SHP77 (cell line): Measurements from ENCODE around the gene ANKRD24.
A peak's percentile ranks its signal among the peaks of the same experiment; 100 is the strongest.
"Not testable (repeated sequence)": the region's sequence is repeated elsewhere in the genome, so short reads cannot be mapped to it uniquely, and the experiment has no call there.

Experiments
- DNase-seq, 2 experiments: peaks; one replicate each; lab custom pipeline; 2025; lab: John Stamatoyannopoulos, UW

ANKRD24 gene

DNA sequence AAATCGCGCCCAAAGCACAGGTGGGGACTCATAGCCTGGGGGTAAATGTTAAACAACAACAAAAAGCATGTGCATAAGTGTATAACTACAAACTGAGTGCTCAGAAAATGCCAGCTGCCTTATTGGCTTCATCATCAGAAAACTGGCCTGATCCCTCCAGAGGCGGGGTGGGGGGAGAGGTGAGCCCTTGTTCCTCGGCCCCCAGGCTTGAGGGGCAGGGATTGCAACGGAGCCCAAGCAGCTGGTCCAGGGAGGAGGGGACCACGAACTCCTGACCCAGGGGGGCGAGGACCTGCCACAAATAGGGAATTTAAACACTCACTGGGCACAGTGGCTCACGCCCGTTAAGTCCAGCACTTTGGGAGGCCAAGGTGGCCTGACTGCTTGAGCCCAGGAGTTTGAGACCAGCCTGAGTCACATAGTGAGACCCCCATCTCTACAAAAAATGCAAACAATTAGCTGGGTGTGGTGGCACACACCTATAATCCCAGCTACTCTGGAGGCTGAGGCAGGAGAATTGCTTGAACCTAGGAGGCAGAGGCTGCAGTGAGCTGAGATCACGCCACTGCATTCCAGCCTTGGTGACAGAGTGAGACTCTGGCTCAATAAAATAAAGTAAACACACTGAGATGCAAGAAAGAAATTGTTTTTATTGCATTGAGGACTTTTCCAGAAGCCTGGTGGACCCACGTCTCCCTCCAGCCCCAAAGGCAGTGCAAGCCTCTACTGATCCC, 8.8 kb upstream of the ANKRD24 start:
- no peak for DNase-seq

DNA sequence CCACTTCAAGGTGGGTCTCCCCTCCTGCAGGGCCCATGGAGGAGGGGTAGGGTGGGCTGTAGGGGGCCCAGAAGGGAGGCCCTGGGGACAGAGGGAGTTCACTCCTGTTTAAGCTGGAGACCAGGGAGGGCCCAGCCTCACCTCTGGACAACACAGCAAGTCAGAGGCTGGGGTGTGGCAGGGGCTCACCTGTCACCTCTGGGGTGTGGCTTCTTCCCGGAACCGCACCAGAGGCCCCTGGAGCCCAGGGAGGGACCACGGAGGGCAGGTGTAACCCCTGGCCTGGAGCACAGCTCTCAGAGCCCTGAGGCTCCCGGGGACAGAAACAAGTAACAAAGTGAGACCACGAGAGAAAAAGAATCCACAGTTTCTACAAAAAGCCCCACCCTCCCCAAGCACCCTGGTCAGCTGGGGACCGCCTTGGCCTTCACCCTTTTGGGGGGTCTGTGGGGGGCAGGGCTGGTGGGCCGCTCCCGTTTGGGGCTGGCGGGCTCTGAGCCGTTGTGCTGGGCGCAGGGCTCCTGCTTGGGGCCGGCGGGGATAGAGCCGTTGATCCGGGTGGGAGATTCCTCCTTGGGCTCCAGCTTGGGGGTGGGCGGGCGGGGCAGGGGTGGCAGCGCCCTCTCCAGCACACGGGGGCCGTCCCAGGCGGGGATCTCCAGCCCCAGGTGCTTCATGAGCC, 8.1 kb upstream of the ANKRD24 start:
- DNase-seq: no peak

GRCh38 chr19:4174895-4175668, 7.4 kb upstream of the ANKRD24 start:
- DNase-seq: no peak

DNA sequence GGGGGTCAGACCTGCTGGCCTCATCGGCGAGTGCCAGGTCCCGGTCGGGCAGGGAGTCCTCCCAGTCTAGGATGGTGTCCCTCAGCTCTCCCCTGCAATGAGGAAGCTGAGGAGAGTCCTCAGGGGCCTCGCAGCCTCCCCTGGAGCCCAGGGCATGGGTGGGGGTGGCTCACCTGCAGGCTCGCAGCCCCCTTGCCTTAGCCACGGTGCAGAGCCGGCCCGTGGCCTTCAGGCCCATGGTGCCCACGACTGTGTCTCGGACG, 6.9 kb upstream of the ANKRD24 start:
- no peak for DNase-seq

GRCh38 chr19:4177146-4177545, 5.3 kb upstream of the ANKRD24 start:
- no peak for DNase-seq

DNA sequence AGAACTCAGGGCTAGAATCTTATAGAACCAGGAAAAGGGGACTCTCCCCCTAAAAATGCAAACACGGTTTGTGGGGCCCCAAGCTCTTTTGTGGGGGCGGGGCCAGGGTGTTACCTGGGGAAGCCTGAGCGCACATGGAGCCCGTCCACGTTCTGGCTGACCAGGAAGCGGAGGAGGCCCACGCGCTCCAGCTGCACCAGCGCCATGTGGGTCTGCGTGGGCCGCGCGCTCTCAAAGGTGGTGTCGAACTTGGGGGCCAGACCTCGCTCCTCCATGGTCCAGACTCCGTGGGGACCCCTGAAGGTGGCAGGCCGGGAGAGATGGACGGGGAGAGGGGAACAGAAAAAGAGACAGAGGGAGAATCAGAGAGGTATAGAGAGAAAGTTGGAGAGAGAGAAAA, 3.5 kb upstream of the ANKRD24 start:
- DNase-seq: no peak

GRCh38 chr19:4181053-4181508, 1.4 kb upstream of the ANKRD24 start:
- DNase-seq: no peak

- peak in 1 of 2 experiments; percentile 22 for DNase-seq
Observed at GRCh38 chr19:4183967-4184717, 1.7 kb downstream of the ANKRD24 start.

DNA sequence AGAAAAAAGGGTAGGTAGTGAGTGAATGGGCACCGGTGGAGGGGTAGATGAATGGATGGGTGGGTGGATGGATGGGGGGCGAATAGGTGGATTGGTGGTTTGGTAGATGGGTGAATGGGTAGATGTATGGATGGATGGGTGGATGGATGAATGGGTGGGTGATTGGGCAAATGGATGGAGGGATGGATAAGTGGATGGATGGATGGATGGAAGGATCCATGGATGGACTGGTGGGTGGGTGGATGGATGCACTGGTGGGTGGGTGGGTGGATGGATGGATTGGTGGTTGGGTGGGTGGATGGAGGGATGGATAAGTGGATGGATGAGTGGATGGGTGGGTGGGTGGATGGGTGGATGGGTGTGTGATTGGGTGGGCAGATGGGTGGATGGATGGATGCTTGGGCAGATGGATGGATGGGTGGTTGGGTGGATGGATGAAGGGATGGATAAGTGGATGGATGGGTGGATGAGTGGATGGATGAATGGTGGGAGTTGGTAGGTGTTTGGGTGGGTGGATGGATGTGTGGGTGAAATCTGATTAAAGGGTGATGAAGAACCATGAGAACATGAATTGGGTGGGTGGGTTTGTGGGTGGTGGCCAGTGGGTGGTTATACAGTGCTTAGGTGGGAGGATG, 2.3 kb downstream of the ANKRD24 start:
- DNase-seq: no peak

- no peak for DNase-seq
Observed at GRCh38 chr19:4185413-4186086, 3.1 kb downstream of the ANKRD24 start.

DNA sequence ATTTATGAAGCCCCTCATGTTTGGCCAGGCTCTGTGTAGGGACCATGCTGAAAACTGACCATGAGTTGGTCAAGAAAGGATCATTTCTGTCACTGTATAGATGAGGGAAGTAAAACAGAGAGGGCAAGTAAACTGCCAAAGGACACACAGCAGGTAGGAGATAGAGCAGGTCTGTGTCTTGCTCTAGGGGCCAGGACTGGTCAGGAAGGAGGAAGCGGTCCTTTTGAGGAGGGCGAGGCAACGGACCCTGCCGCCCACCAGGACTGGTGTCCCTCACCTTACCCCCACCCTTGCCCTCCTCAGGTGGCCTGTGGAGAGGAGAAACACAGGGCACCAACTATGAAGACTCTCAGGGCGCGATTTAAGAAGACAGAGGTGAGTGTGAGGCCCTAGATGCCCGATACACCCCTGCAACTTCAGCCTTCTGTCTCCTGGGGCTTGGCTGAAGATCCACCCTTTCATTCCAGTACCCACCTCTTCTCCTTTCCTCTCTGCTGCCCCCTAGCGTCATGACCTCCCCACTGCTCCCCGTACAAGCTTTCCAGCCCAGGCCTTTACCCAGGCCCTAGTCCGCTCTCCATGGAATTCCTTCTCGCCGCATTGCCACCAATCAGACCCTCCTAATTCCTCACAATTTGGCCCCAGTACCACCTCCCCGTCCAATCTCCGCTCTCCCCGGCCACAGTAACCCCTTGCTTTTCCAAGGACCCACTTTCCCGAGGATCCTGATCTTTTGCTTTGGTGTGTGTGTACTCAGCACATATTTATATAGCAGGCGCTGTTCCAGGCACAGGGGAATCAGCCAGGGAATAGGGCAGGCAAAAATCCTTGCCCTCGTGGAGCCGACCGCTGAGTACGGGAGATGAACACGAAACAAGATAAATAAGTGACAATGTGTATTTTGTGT, 3.9 kb downstream of the ANKRD24 start:
- peak; percentile 57 to 60 for DNase-seq

DNA sequence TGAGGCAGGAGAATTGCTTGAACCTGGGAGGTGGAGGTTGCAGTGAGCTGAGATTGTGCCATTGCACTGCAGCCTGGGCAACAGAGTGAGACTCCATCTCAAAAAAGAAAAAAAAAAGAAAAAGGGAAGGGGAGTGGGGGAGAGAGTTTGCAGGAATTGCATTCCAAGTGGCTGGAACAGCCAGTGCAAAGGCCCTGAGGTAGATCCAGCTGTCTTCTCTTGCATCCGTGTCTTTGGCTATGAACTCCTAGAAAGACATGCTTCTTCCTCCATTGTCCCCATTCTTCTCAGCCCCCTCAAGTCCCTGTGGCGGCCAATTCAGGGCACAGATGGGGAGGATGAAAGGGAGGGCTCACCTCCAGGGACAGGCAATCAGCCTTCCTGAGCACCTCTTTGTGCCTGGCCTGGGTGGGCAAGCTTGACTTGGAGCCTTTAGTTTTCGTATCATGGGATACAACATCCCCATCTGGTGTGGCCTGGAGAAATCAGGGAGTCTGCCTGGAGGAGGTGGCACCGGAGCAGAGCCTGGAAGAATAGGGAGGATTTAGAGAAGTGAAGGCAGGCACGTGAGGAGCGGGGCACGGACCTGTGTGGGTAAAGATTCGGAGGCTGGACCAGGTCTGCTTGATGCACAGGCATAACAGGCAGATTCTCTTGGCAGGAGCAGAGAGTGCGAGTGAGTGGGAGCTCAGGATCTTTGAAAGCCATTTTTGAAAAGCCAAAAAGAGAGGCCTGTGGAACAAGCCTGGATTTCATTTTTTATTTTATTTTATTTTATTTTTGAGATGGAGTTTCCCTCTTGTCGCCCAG, 5.0 kb downstream of the ANKRD24 start:
- DNase-seq: no peak

DNA sequence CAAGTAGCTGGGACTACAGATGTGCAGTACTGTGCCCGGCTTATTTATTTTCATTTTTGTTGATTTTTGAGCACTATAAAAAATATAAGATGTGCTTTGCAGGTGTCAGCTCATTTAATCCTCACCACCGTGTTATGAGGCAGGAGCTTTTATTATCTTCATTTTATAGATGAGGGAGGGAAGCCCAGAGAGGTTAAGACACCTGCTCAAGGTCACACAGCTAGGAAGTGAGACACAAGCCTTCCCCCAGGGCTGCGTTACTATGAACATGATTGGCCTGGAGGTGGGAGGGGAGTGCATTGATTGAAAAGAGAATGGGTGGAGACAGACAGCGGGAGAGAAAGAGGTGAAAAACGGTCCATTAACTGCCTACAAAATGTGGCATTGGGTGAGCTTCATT, 7.2 kb downstream of the ANKRD24 start:
- no peak for DNase-seq

- DNase-seq: not testable (repeated sequence)
Observed at GRCh38 chr19:4192537-4192936, 10.0 kb downstream of the ANKRD24 start.

GRCh38 chr19:4194353-4194752, 11.9 kb downstream of the ANKRD24 start:
- DNase-seq: no peak

DNA sequence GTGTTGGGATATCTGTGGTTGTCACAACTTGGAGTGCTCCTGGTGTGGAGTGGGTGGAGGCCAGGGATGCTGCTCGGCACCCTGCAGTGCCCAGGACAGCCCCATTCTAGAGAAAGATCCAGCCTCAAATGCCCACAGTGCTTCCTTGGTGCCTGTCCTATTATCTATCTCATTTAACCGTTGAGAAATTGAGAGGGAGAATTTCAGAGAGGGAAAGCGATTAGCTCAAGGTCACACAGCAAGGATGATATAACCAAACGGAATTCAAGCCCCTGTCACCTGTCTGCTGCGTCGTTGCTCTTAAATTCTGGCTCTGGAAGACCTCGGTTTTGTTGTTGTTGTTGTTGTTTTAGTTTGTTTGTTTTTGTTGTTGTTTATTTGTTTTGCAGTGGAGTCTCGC, 13.5 kb downstream of the ANKRD24 start:
- no peak for DNase-seq

DNA sequence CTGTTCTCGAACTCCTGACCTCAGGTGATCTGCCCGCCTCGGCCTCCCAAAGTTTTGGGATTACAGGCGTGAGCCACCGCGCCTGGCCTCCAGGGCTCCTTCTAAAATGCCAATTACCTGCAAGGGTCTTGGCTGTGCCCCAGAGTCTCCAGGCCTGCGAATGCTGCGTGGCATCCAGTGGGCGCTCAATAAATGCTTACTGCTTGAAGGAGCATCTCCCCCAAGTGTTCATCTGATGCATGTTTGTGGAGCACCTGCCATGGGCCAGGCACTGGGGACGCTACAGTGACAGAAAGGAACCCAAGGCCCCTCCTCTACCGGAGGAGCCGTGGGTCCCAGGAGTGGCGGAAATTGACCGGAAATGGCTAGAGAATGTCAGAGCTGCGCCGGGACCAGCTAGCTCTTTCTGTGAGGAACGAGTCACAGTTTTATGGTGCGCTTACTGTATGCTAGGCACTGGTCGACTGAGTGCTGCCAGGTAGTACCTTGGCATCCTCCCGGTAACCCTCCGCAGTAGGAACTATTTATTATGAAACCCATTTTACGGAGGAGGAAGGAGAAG, 14.2 kb downstream of the ANKRD24 start:
- no peak for DNase-seq

DNA sequence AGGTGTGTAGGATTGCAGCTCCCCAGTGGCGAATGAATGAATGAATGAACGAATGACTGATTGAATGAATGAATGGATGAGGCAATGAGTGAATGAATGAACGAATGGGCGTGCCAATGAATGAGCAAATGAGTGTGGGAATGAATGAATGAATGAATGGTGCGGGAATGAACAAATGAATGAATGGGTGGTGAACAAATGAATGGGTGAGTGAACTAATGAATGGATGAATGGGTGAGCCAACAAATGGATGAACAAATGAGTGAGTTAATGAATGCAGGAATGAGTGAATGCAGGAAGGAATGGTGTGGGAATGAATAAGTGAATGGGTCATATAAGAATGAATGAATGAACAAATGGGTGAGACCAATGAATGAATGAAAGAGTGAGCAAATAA, 14.7 kb downstream of the ANKRD24 start:
- DNase-seq: no peak
